AG10803 (cell line): ENCODE measurements around the gene ZEB1.

ENCODE experiments used
- DNase-seq: peaks from one replicate; pipeline ENCODE4 v3.0.0; 2010; ENCODE audit warnings: low read depth
- H3K4me3 ChIP-seq: 2 replicates; pipeline ENCODE4 v1.5.1; 2011; ENCODE audit warnings: mild to moderate bottlenecking, low read length, control low read depth
- TF ChIP-seq, protein P1 (sequence below): conservative IDR thresholded peaks from 2 replicates; pipeline ENCODE4 v1.5.1; 2011; ENCODE audit warnings: mild to moderate bottlenecking, low read length, control low read depth, inconsistent platforms

The ZEB1 gene

DNA sequence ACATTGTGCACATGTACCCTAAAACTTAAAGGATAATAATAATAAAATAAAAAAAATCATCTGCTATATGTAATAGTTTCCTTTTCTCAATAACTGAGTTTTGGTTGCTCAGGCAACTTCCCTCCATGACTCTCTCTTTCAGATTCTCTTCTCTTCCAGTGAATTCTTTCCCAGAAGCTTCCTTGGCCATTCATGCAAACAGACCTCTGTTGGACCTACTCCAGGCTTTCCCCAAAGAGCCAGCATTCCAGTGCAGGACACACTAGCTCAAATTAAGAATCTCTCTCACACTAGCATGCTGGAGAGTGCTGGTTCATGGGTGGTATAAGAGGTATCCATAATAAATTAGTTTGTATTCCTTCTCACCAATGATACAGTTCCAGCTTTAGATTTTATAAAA, 31.0 kb upstream of the ZEB1 start:
- TF ChIP-seq, protein P1, sequence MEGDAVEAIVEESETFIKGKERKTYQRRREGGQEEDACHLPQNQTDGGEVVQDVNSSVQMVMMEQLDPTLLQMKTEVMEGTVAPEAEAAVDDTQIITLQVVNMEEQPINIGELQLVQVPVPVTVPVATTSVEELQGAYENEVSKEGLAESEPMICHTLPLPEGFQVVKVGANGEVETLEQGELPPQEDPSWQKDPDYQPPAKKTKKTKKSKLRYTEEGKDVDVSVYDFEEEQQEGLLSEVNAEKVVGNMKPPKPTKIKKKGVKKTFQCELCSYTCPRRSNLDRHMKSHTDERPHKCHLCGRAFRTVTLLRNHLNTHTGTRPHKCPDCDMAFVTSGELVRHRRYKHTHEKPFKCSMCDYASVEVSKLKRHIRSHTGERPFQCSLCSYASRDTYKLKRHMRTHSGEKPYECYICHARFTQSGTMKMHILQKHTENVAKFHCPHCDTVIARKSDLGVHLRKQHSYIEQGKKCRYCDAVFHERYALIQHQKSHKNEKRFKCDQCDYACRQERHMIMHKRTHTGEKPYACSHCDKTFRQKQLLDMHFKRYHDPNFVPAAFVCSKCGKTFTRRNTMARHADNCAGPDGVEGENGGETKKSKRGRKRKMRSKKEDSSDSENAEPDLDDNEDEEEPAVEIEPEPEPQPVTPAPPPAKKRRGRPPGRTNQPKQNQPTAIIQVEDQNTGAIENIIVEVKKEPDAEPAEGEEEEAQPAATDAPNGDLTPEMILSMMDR: no peak
- DNase-seq: peak; percentile 78
- no peak overlapping the region for H3K4me3 ChIP-seq

DNA sequence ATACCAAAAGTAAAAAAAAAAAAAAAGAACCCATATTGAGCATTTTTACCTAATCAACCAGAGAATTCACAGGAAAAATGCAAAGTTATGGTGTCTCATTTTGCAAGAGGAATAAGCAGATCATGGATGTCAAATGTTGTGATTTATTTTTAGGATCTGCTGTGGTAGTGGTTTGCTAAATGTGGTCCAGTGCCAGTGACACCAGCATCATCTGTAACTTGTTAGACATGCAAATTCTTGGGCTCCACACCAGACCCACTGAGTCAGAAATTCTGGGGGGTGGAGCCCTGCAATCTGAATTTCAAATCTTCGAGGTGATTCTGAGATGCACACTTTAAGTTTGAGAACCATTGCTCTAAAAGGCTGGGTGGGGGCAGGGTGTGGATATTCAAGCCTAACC, 30.1 kb upstream of the ZEB1 start:
- peak; percentile 96 for DNase-seq
- no peak overlapping the region for H3K4me3 ChIP-seq
- TF ChIP-seq, protein P1: no peak

DNA sequence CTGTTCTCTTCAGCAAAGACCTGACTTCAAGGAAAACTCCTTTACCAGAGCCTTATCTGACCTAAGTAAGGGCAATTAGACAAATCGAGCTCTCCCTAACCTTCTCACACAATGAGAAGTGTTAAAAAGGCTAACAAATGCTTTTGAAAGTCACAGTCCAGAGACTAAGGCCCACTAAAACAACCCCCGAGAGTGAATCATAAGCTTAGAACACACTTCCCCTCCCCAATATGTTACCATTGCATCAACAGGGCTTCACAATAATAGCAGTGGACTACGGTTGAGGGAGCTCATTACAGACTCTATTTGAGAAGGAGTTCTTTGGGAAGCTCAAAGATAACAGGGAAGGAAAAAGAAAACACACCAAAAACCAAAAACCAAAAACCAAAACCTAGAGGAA, 28.6 kb upstream of the ZEB1 start:
- DNase-seq: no peak
- H3K4me3 ChIP-seq: no peak overlapping the region
- TF ChIP-seq, protein P1: no peak

DNA sequence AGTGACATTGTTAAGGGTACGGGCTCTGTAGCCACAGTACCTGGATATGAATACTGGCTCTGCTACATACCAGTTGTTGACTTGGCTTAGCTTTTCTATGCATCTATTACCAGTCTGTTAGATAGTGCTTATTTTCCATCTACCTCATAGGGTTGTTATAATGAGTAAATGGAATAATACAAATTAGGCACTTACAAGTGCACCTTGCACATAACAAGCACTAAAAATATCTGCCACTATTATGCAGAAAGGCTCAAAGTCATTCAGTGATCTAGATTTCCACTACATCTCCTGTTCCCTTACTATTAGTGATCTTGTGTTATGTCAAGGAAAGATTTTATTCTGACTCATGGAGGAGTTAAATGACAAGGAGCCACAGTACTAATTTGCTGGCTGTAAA, 27.9 kb upstream of the ZEB1 start:
- no peak for DNase-seq
- TF ChIP-seq, protein P1: no peak
- no peak overlapping the region for H3K4me3 ChIP-seq

DNA sequence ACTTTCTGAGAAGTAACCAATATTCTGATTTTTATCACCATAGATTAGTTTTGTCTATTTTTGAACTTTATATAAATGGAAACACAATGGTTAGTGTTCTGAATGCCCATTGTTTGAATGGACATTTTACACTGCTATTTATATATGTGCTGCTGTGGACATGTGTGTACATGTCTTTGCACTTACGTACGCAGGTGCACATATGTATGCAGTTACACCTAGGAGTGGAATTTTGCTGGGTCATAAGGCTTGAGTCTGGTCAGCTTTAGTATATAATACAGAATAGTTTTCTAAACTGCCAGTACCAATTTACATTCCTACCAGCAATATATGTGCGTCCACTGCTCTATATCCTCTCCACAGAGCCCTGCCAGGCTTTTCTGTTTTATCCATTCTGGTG, 24.5 kb upstream of the ZEB1 start:
- no peak for DNase-seq
- H3K4me3 ChIP-seq: no peak overlapping the region
- TF ChIP-seq, protein P1: no peak

DNA sequence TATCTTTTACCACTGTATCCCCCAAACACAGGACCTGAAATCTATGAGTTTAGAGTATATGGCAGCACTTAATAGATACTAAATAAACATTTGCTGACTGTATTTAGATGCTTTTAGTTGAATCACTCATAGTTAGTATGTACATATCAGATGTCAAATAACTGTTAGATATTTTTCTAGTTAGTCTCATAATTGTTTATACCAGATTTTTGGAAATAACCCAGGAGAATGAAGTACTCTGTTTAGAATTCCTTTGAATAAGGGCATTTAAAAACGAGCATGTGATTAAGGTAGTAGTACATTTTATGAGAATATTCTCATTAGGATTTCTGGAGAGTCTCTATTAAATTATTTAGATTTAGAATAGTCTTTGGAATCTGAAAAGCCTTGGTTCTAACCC, 22.3 kb upstream of the ZEB1 start:
- no peak for DNase-seq
- TF ChIP-seq, protein P1: no peak
- no peak overlapping the region for H3K4me3 ChIP-seq

DNA sequence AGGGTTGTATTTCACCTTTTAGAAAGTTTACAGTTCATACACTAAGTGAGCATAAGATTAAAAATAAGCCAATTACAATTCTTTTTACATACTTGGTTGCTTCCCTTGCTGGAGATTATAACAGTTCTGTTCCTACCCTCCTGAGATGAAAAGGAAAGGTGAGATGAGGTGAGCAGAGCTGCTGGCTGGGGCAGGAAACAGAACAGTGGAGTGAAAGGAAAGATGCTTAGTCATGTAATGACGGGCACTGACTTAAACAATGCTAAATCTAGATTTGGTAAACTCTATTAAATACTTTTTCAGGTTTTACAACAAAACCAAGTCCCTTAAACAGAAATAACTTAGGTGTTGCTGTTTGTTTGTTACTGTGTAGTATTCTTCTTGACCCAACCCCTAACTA, 19.9 kb upstream of the ZEB1 start:
- TF ChIP-seq, protein P1: no peak
- H3K4me3 ChIP-seq: no peak overlapping the region
- no peak for DNase-seq
